H1 (cell line): Measurements from ENCODE around the gene SLC27A6. TPM values are rescaled to one million over a fixed set of nuclear protein-coding genes. Genes with fewer than 3 reads are reported as not detected.

Experiments used
- CTCF ChIA-PET: fragments of 300-600 bp; sonication (Branson Sonifier 250); formaldehyde crosslinking; loops from one replicate; lab custom pipeline; 2021; ENCODE audit not compliant: partially characterized antibody; lab: Charles Lee
- POLR2A ChIA-PET: fragments of 300-600 bp; sonication (Branson Sonifier 250); formaldehyde crosslinking; loops from one replicate; lab custom pipeline; 2021; ENCODE audit warnings: inconsistent platforms; ENCODE audit not compliant: partially characterized antibody; lab: Charles Lee
- DNase-seq, 2 experiments: peaks; one replicate each; pipeline versions ENCODE4 v3.0.0 to v3.0.0-alpha.2; 2010 to 2022; ENCODE audit warnings: low spot score in 2 of 2, low read depth in 1 of 2, mixed read lengths in 1 of 2
- FAIRE-seq: peaks from 2 replicates; lab custom pipeline; 2011; peaks lifted over from hg19 to GRCh38; lab: Jason Lieb, UNC
- H2AFZ ChIP-seq: 2 replicates; pipeline ENCODE4 v1.8.1; 2012; ENCODE audit warnings: low read length, inconsistent platforms
- H2AK5ac ChIP-seq: 2 replicates; pipeline ENCODE4 v1.6.1; 2013; ENCODE audit warnings: low read depth, low read length
- H2BK120ac ChIP-seq: replicated peaks from 2 replicates; pipeline ENCODE3; 2013; ENCODE audit warnings: low read depth, low read length, inconsistent platforms
- H2BK12ac ChIP-seq: 2 replicates; pipeline ENCODE4 v1.6.1; 2013; ENCODE audit warnings: low read depth, low read length
- H2BK15ac ChIP-seq: 2 replicates; pipeline ENCODE4 v1.6.1; 2013; ENCODE audit warnings: low read length
- H2BK20ac ChIP-seq: 2 replicates; pipeline ENCODE4 v1.6.1; 2013; ENCODE audit warnings: low read length
- H2BK5ac ChIP-seq: 2 replicates; pipeline ENCODE4 v1.6.1; 2013; ENCODE audit warnings: low read depth, low read length
- H3K14ac ChIP-seq: 2 replicates; pipeline ENCODE4 v1.6.1; 2013; ENCODE audit warnings: inconsistent platforms; ENCODE audit not compliant: insufficient read length
- H3K18ac ChIP-seq: 2 replicates; pipeline ENCODE4 v1.6.1; 2013; ENCODE audit warnings: low read length; ENCODE audit errors: extremely low read depth
- H3K23ac ChIP-seq: 2 replicates; pipeline ENCODE4 v1.6.1; 2013; ENCODE audit warnings: inconsistent platforms; ENCODE audit not compliant: insufficient read length
- H3K23me2 ChIP-seq: 2 replicates; pipeline ENCODE4 v1.6.1; 2013; ENCODE audit warnings: low read depth, low read length
- H3K27ac ChIP-seq: 2 replicates; pipeline ENCODE4 v1.6.1; 2011; ENCODE audit warnings: low read depth, low read length, inconsistent platforms
- H3K27me3 ChIP-seq, 4 experiments: replicated peaks in 1 of 4; 1 replicate in 1 of 4; 2 replicates in 3 of 4; pipeline versions ENCODE4 v1.6.1 to v1.8.1; 2011 to 2013; ENCODE audit warnings: low read length in 3 of 4, mild to moderate bottlenecking in 3 of 4, inconsistent platforms in 2 of 4, mixed read lengths in 2 of 4, moderate library complexity in 1 of 4; ENCODE audit not compliant: control insufficient read depth in 3 of 4, insufficient read depth in 3 of 4; ENCODE audit errors: extremely low read depth in 1 of 4
- H3K36me3 ChIP-seq, 4 experiments: 2 replicates each; pipeline versions ENCODE4 v1.6.1 to v1.8.1; 2011 to 2013; ENCODE audit warnings: mild to moderate bottlenecking in 4 of 4, low read length in 3 of 4, moderate library complexity in 2 of 4, control low read depth in 1 of 4, inconsistent platforms in 1 of 4; ENCODE audit not compliant: insufficient read depth in 4 of 4, control insufficient read depth in 2 of 4
- H3K4ac ChIP-seq: replicated peaks from 2 replicates; pipeline ENCODE3; 2013; ENCODE audit warnings: low read length, low read depth, mixed read lengths, inconsistent platforms; ENCODE audit not compliant: insufficient read length
- H3K4me1 ChIP-seq, 4 experiments: replicated peaks in 1 of 4; 1 replicate in 1 of 4; 2 replicates in 3 of 4; pipeline versions ENCODE4 v1.6.1 to v1.8.1; 2011 to 2013; ENCODE audit warnings: low read length in 3 of 4, inconsistent platforms in 2 of 4, mixed read lengths in 1 of 4; ENCODE audit not compliant: insufficient read depth in 4 of 4, control insufficient read depth in 3 of 4
- H3K4me2 ChIP-seq, 2 experiments: 2 replicates each; pipeline versions ENCODE4 v1.6.1 to v1.8.1; 2011 to 2013; ENCODE audit warnings: low read depth in 2 of 2, low read length in 2 of 2, control low read depth in 1 of 2, inconsistent platforms in 1 of 2, mild to moderate bottlenecking in 1 of 2; ENCODE audit not compliant: insufficient read depth in 1 of 2
- H3K4me3 ChIP-seq, 4 experiments: fragments of 200-600, 300-600 bp in 1 of 4; sonication (generic), shearing (Covaris generic), sonication (Bioruptor Twin) in 1 of 4; 2 replicates each; pipeline versions ENCODE4 v1.5.1 to v1.8.1; 2011 to 2016; ENCODE audit warnings: low read length in 4 of 4, low read depth in 3 of 4, control low read depth in 2 of 4, inconsistent platforms in 2 of 4, mild to moderate bottlenecking in 2 of 4, mixed read lengths in 1 of 4, moderate library complexity in 1 of 4; ENCODE audit not compliant: insufficient read depth in 2 of 4; ENCODE audit errors: extremely low read depth in 1 of 4
- H3K56ac ChIP-seq: replicated peaks from 2 replicates; pipeline ENCODE3; 2013; ENCODE audit warnings: low read depth, mild to moderate bottlenecking, mixed read lengths, low read length, inconsistent platforms; ENCODE audit not compliant: insufficient read length
- H3K79me1 ChIP-seq: 2 replicates; pipeline ENCODE4 v1.6.1; 2013; ENCODE audit warnings: low read depth, low read length, control low read depth
- H3K79me2 ChIP-seq, 2 experiments: 2 replicates each; pipeline versions ENCODE4 v1.6.1 to v1.8.1; 2012 to 2013; ENCODE audit warnings: low read length in 2 of 2, mild to moderate bottlenecking in 2 of 2, inconsistent platforms in 1 of 2; ENCODE audit not compliant: insufficient read depth in 2 of 2, control insufficient read depth in 1 of 2
- H3K9ac ChIP-seq, 4 experiments: replicated peaks in 1 of 4; 1 replicate in 1 of 4; 2 replicates in 3 of 4; pipeline versions ENCODE4 v1.6.1 to v1.8.1; 2011 to 2013; ENCODE audit warnings: low read depth in 3 of 4, low read length in 3 of 4, control low read depth in 2 of 4, mild to moderate bottlenecking in 2 of 4, moderate library complexity in 2 of 4, inconsistent platforms in 1 of 4; ENCODE audit errors: extremely low read depth in 1 of 4
- H3K9me3 ChIP-seq, 2 experiments: 2 replicates each; pipeline versions ENCODE4 v1.6.1 to v1.8.1; 2012 to 2013; ENCODE audit warnings: mild to moderate bottlenecking in 2 of 2, moderate library complexity in 2 of 2, control low read depth in 1 of 2, inconsistent platforms in 1 of 2, low read depth in 1 of 2, low read length in 1 of 2, mixed read lengths in 1 of 2; ENCODE audit not compliant: insufficient read depth in 2 of 2
- H4K20me1 ChIP-seq, 2 experiments: replicated peaks in 1 of 2; 2 replicates each; pipeline versions ENCODE3 to v1.8.1; 2011 to 2013; ENCODE audit warnings: inconsistent platforms in 2 of 2, low read length in 2 of 2, mild to moderate bottlenecking in 1 of 2; ENCODE audit not compliant: insufficient read depth in 2 of 2, control insufficient read depth in 1 of 2
- H4K5ac ChIP-seq: 2 replicates; pipeline ENCODE4 v1.6.1; 2013; ENCODE audit warnings: low read length, low read depth, mixed read lengths, inconsistent platforms; ENCODE audit not compliant: insufficient read length
- H4K8ac ChIP-seq: 2 replicates; pipeline ENCODE4 v1.8.0; 2013; ENCODE audit warnings: mild to moderate bottlenecking, moderate library complexity, low read length, inconsistent platforms; ENCODE audit not compliant: insufficient read depth; ENCODE audit errors: extremely low read depth
- H4K91ac ChIP-seq: replicated peaks from 2 replicates; pipeline ENCODE3; 2013; ENCODE audit warnings: low read length, mixed read lengths, inconsistent platforms; ENCODE audit not compliant: insufficient read length
- ASH2L ChIP-seq: fragments of 200-600, 300-600 bp; sonication (generic); IDR thresholded peaks from one replicate; pipeline ENCODE4 v1.7.1; 2017; ENCODE audit warnings: low read length
- BACH1 ChIP-seq: IDR thresholded peaks from 2 replicates; pipeline ENCODE4 v1.6.1; 2012; ENCODE audit warnings: low read length, improper control_type of control experiment
- WGBS, 2 experiments: shearing (Covaris generic) in 1 of 2; methylation state at CpG; one replicate each; pipeline versions ENCODE4 v1.1.6 to v1.1.7; 2013 to 2015; ENCODE audit warnings: low lambda C conversion rate in 2 of 2, mixed read lengths in 2 of 2, inconsistent platforms in 1 of 2, low coverage in 1 of 2, missing lambda C conversion rate in 1 of 2; ENCODE audit not compliant: insufficient replicate concordance in 2 of 2, insufficient coverage in 1 of 2, insufficient read length in 1 of 2; ENCODE audit errors: extremely low coverage in 1 of 2, missing lambda C conversion rate in 1 of 2; 5-methylcytosine and 5-hydroxymethylcytosine counted together
- polyA plus RNA-seq, 7 experiments: library from polyadenylated mRNA; depleted of rRNA in 3 of 7; stranded (reverse) in 5 of 7; unstranded in 2 of 7; fragments of >200 nt in 5 of 7; fragments of 200-250 nt in 2 of 7; gene quantifications; 1 replicate in 5 of 7; 2 replicates in 1 of 7; 4 replicates in 1 of 7; pipeline versions ENCODE4 v1.2.1 to v1.2.3, GENCODE V29; 2011 to 2013; ENCODE audit warnings: missing spikeins in 2 of 7, mixed read lengths in 2 of 7
- total RNA-seq: library from RNA; stranded (reverse); fragmentation: NEBNext Ultra II Directional; extraction: Animal tissue kit (Norgen Biotek cat#: 25700); gene quantifications from 2 replicates; pipeline ENCODE4 v1.2.1, GENCODE V29; 2021

SLC27A6 gene
- total and polyA plus RNA-seq, 2 of the 8 experiments (the other 6 are each of a cell fraction or from before 2014, with no cell fraction given) = 4.0 to 4.7 TPM

- Histone ChIP-seq H3K36me3 (no peaks in the 10 kb centered on the region), H4K20me1 (no peaks in the 10 kb centered on the region), H3K4ac (no peak overlapping the region), H4K8ac (no peak overlapping the region), H3K79me1 (no peaks in the 10 kb centered on the region), H3K23me2 (no peaks in the 10 kb centered on the region), H3K4me1 (peaks cover 0 to 8% (median 2%) of the 10 kb centered on the region in 4 experiments; a peak in 2 of 7 replicates), H3K23ac (no peak overlapping the region), H3K27ac (no peak overlapping the region), H3K56ac (no peak overlapping the region), H4K91ac (no peak overlapping the region), H3K4me2 (peak overlapping the region in 1 of 2 experiments; percentile 57; a peak in 2 of 4 replicates), H2AFZ (peak overlapping the region; percentile 34; the same call in 1 of the 2 replicates), H3K9ac (no peak overlapping the region; a peak in 1 of 7 replicates), H3K4me3 (no peak overlapping the region; a peak in 1 of 8 replicates), H2BK120ac (no peak overlapping the region), H3K9me3 (no peaks in the 10 kb centered on the region), H2BK20ac (no peak overlapping the region), H4K5ac (peak overlapping the region; percentile 3), H3K18ac (no peak overlapping the region), H2AK5ac (peak overlapping the region; percentile 57; the same call in 1 of the 2 replicates), H3K14ac (no peak overlapping the region), H3K79me2 (no peaks in the 10 kb centered on the region), H3K27me3 (no peaks in the 10 kb centered on the region), H2BK5ac (peak overlapping the region; percentile 82; the same call in 1 of the 2 replicates), H2BK12ac (peak overlapping the region; percentile 96; the same call in 1 of the 2 replicates), H2BK15ac (no peak overlapping the region)
- POLR2A ChIA-PET = interaction anchor here (1.5 kb wide), 1 partner anchor 92 kb away, joined by 6 read pairs; the partner anchor contains the start of gene ISOC1
- CTCF ChIA-PET = interaction anchor here (0.6 to 1.5 kb wide), 3 partner anchors 10 to 290 kb away, joined by 3 to 5 read pairs (median 3); no protein-coding TSS in a partner anchor
- DNase-seq = no peak
- peak; percentile 13 for FAIRE-seq
- 53% methylated on average over 2 of the region's 2 CpGs; no CpG with 5 or more reads in 1 of the 2 experiments for WGBS, 2 experiments
- peak; percentile 22 for TF ChIP-seq ASH2L
- no peak for TF ChIP-seq BACH1
These were observed 37.2 kb downstream of the SLC27A6 start for GRCh38 chr5:129002527-129002842.
